Muscle layer of colon (tissue), 2 donors: ENCODE results near the gene RRAS2.
"Not testable (repeated sequence)": the region's sequence is repeated elsewhere in the genome, so short reads cannot be mapped to it uniquely, and the experiment has no call there.

Experiments
- H3K27ac ChIP-seq: one replicate; pipeline ENCODE4 v1.7.0; 2013; ENCODE audit warnings: low read depth, mild to moderate bottlenecking, low read length, moderate library complexity
- H3K27me3 ChIP-seq, 2 donors: one replicate each; pipeline ENCODE4 v1.7.0; 2013; ENCODE audit warnings: low read length in 2 of 2, mild to moderate bottlenecking in 2 of 2; ENCODE audit not compliant: insufficient read depth in 2 of 2, control insufficient read depth in 1 of 2
- H3K36me3 ChIP-seq: one replicate; pipeline ENCODE4 v1.7.0; 2013; ENCODE audit warnings: mild to moderate bottlenecking, low read length; ENCODE audit not compliant: insufficient read depth
- H3K4me1 ChIP-seq: one replicate; pipeline ENCODE4 v1.7.0; 2013; ENCODE audit warnings: mild to moderate bottlenecking, low read length; ENCODE audit not compliant: insufficient read depth
- H3K4me3 ChIP-seq, 2 donors: one replicate each; pipeline ENCODE4 v1.7.0; 2013; ENCODE audit warnings: low read length in 2 of 2, low read depth in 1 of 2, mild to moderate bottlenecking in 1 of 2, moderate library complexity in 1 of 2
- H3K9ac ChIP-seq: one replicate; pipeline ENCODE4 v1.7.0; 2013; ENCODE audit warnings: low read length
- H3K9me3 ChIP-seq: one replicate; pipeline ENCODE4 v1.7.0; 2013; ENCODE audit warnings: mild to moderate bottlenecking, low read length
- donor health status: abdominal sarcoma.
- donor health status: Adenocarcinoma of cecum.

RRAS2 gene

GRCh38 chr11:14369598-14369997 lies 10.6 kb upstream of the RRAS2 start:
- Histone ChIP-seq H3K36me3 (no peaks in the 10 kb centered on the region), H3K27me3 (no peaks in the 10 kb centered on the region), H3K9me3 (no peaks in the 10 kb centered on the region), H3K4me1 (no peaks in the 10 kb centered on the region), H3K9ac (no peak overlapping the region), H3K27ac (no peak overlapping the region), H3K4me3 (no peak overlapping the region)

GRCh38 chr11:14366936-14367335 lies 8.0 kb upstream of the RRAS2 start:
- H3K9ac ChIP-seq, result no peak overlapping the region
- H3K36me3 ChIP-seq, result no peaks in the 10 kb centered on the region
- no peaks in the 10 kb centered on the region for H3K4me1 ChIP-seq
- no peaks in the 10 kb centered on the region for H3K9me3 ChIP-seq
- no peak overlapping the region for H3K4me3 ChIP-seq
- H3K27ac ChIP-seq, result no peak overlapping the region
- no peaks in the 10 kb centered on the region for H3K27me3 ChIP-seq

GRCh38 chr11:14364322-14364721 lies 5.3 kb upstream of the RRAS2 start:
- H3K9me3 ChIP-seq, result no peaks in the 10 kb centered on the region
- H3K27ac ChIP-seq, result no peak overlapping the region
- no peak overlapping the region for H3K9ac ChIP-seq

GRCh38 chr11:14362611-14363010 lies 3.6 kb upstream of the RRAS2 start:
- no peaks in the 10 kb centered on the region for H3K27me3 ChIP-seq
- H3K9ac ChIP-seq, result no peak overlapping the region
- H3K36me3 ChIP-seq, result no peaks in the 10 kb centered on the region
- peaks cover 6% of the 10 kb centered on the region for H3K4me1 ChIP-seq
- no peak overlapping the region for H3K27ac ChIP-seq
- H3K9me3 ChIP-seq, result no peaks in the 10 kb centered on the region
- no peak overlapping the region for H3K4me3 ChIP-seq

More at GRCh38 chr11:14364322-14364721, 5.3 kb upstream of the RRAS2 start:
- H3K36me3 ChIP-seq, result no peaks in the 10 kb centered on the region
- peaks cover 2% of the 10 kb centered on the region for H3K4me1 ChIP-seq
- no peaks in the 10 kb centered on the region for H3K27me3 ChIP-seq
- no peak overlapping the region for H3K4me3 ChIP-seq

GRCh38 chr11:14361951-14362350 lies 3.0 kb upstream of the RRAS2 start:
- Histone ChIP-seq H3K27ac (no peak overlapping the region), H3K9ac (no peak overlapping the region), H3K4me1 (peaks cover 12% of the 10 kb centered on the region), H3K36me3 (no peaks in the 10 kb centered on the region), H3K9me3 (no peaks in the 10 kb centered on the region), H3K27me3 (no peaks in the 10 kb centered on the region), H3K4me3 (no peak overlapping the region)

GRCh38 chr11:14360976-14361375 lies 2.0 kb upstream of the RRAS2 start:
- Histone ChIP-seq H3K9me3 (no peaks in the 10 kb centered on the region), H3K27me3 (no peaks in the 10 kb centered on the region), H3K36me3 (no peaks in the 10 kb centered on the region), H3K9ac (no peak overlapping the region), H3K27ac (no peak overlapping the region), H3K4me1 (peaks cover 12% of the 10 kb centered on the region), H3K4me3 (no peak overlapping the region)

- Histone ChIP-seq H3K36me3 (no peaks in the 10 kb centered on the region), H3K27ac (no peak overlapping the region), H3K27me3 (no peaks in the 10 kb centered on the region), H3K9ac (no peak overlapping the region), H3K4me1 (peaks cover 12% of the 10 kb centered on the region), H3K4me3 (peak overlapping the region in 1 of 2 donors; percentile 56), H3K9me3 (no peaks in the 10 kb centered on the region)
Measured at GRCh38 chr11:14359501-14360031, 583 bp upstream of the RRAS2 start.

GRCh38 chr11:14357881-14358728 lies 878 bp downstream of the RRAS2 start:
- Histone ChIP-seq H3K4me3 (peak overlapping the region; percentile 49 to 84), H3K9me3 (no peaks in the 10 kb centered on the region), H3K9ac (peak overlapping the region; percentile 60), H3K36me3 (no peaks in the 10 kb centered on the region), H3K27ac (peak overlapping the region; percentile 28), H3K4me1 (peaks cover 12% of the 10 kb centered on the region), H3K27me3 (no peaks in the 10 kb centered on the region)

- peaks cover 12% of the 10 kb centered on the region for H3K4me1 ChIP-seq
- no peak overlapping the region for H3K27ac ChIP-seq
- no peak overlapping the region for H3K4me3 ChIP-seq
- H3K9ac ChIP-seq, result no peak overlapping the region
- no peaks in the 10 kb centered on the region for H3K9me3 ChIP-seq
- H3K36me3 ChIP-seq, result no peaks in the 10 kb centered on the region
- no peaks in the 10 kb centered on the region for H3K27me3 ChIP-seq
Measured at GRCh38 chr11:14356342-14356741, 2.6 kb downstream of the RRAS2 start.

- H3K36me3 ChIP-seq, result not testable (repeated sequence)
Measured at GRCh38 chr11:14354604-14355003, 4.4 kb downstream of the RRAS2 start.

GRCh38 chr11:14350716-14351238 lies 8.2 kb downstream of the RRAS2 start:
- H3K9me3 ChIP-seq, result no peaks in the 10 kb centered on the region
- H3K9ac ChIP-seq, result no peak overlapping the region
- no peaks in the 10 kb centered on the region for H3K27me3 ChIP-seq
- no peak overlapping the region for H3K4me3 ChIP-seq
- H3K4me1 ChIP-seq, result no peaks in the 10 kb centered on the region
- no peaks in the 10 kb centered on the region for H3K36me3 ChIP-seq
- no peak overlapping the region for H3K27ac ChIP-seq

More at GRCh38 chr11:14354604-14355003, 4.4 kb downstream of the RRAS2 start:
- not testable (repeated sequence) for H3K27me3 ChIP-seq, H3K27ac ChIP-seq, H3K9me3 ChIP-seq, H3K4me3 ChIP-seq, H3K9ac ChIP-seq
- peaks cover 12% of the 10 kb centered on the region for H3K4me1 ChIP-seq
